Bronchial smooth muscle cell (primary cell): Measurements from ENCODE around the gene ARMS2. TPM values are rescaled to one million over a fixed set of nuclear protein-coding genes. Genes with fewer than 3 reads are reported as not detected.

Source experiments
- total RNA-seq: library from RNA; depleted of rRNA; stranded (reverse); fragments of >200 nt; gene quantifications from 2 replicates; pipeline ENCODE4 v1.2.1, GENCODE V29; 2014

Gene ARMS2
- total RNA-seq = not detected in 2 replicates

GRCh38 chr10:122454603-122455080, at the start of gene ARMS2:
Gene ARMS2, plus strand, starts transcription at chr10:122454653. Its CDS starts 75 bp downstream, at chr10:122454728.

GRCh38 chr10:122461367-122461728, 6.9 kb downstream of the ARMS2 start, which contains the start of gene HTRA1:
Gene HTRA1, plus strand, starts transcription at chr10:122461553. Its CDS starts 100 bp downstream, at chr10:122461653.

Other genes starting within 250 kb of the ARMS2 start
- 0.16 TPM in 1 of 2 replicates, not detected in the other for gene BTBD16, start 183.4 kb upstream of the ARMS2 start, total RNA-seq
- 8.8 and 9.0 TPM in 2 replicates for gene PLEKHA1, start 79.9 kb upstream of the ARMS2 start, total RNA-seq
- gene HTRA1, start 6.9 kb downstream of the ARMS2 start, total RNA-seq = 88.8 and 155 TPM in 2 replicates
- under 0.01 TPM in 2 replicates for gene DMBT1, start 106.1 kb downstream of the ARMS2 start, total RNA-seq
- not detected in 2 replicates for gene C10orf120, start 245.2 kb downstream of the ARMS2 start, total RNA-seq